IMR-90 (cell line): Measurements from ENCODE around the gene POU2F1. TPM values are rescaled to one million over a fixed set of nuclear protein-coding genes. Genes with fewer than 3 reads are reported as not detected.

ENCODE experiments used
- ATAC-seq: fragments of 200-7000 bp; cut with Tn5 transposase; 2 replicates; pipeline ENCODE4 v1.9.1; 2020; ENCODE audit warnings: low read depth, mild to moderate bottlenecking, moderate library complexity
- BruUV-seq: library from RNA; stranded (reverse); fragments of 400-500 nt; replicated peaks from 2 replicates; lab custom pipeline; 2021; lab: Mats Ljungman, UMichigan
- CTCF ChIA-PET: fragments of 300-600 bp; formaldehyde crosslinking; extraction: SDS; loops from one replicate; lab custom pipeline; 2021; ENCODE audit warnings: antibody characterized with exemption; lab: Yijun Ruan, JAX
- POLR2A ChIA-PET: fragments of 300-600 bp; sonication (Branson Sonifier 250); formaldehyde crosslinking; loops from one replicate; lab custom pipeline; 2022; ENCODE audit warnings: antibody characterized with exemption; ENCODE audit not compliant: unreplicated experiment; lab: Charles Lee
- DNase-seq: peaks from one replicate; pipeline ENCODE4 v3.0.0; 2013
- H2AFZ ChIP-seq: replicated peaks from 2 replicates; pipeline ENCODE3; 2013; ENCODE audit warnings: low read length, mild to moderate bottlenecking; ENCODE audit not compliant: poor library complexity
- H2AK5ac ChIP-seq: 2 replicates; pipeline ENCODE4 v1.6.1; 2013; ENCODE audit warnings: low read depth, low read length, inconsistent platforms
- H2AK9ac ChIP-seq: replicated peaks from 2 replicates; pipeline ENCODE3; 2013; ENCODE audit warnings: mild to moderate bottlenecking, low read depth, low read length, moderate library complexity; ENCODE audit not compliant: poor library complexity
- H2BK120ac ChIP-seq: 2 replicates; pipeline ENCODE4 v1.6.1; 2013; ENCODE audit warnings: low read depth, low read length, inconsistent platforms
- H2BK15ac ChIP-seq: 3 replicates; pipeline ENCODE4 v1.6.1; 2013; ENCODE audit warnings: low read depth, low read length, inconsistent platforms
- H2BK20ac ChIP-seq: 2 replicates; pipeline ENCODE4 v1.6.1; 2013; ENCODE audit warnings: low read depth, mild to moderate bottlenecking, inconsistent platforms, low read length, moderate library complexity
- H2BK5ac ChIP-seq: 2 replicates; pipeline ENCODE4 v1.6.1; 2013; ENCODE audit warnings: mild to moderate bottlenecking, low read depth, low read length, inconsistent platforms; ENCODE audit not compliant: poor library complexity, severe bottlenecking
- H3K14ac ChIP-seq: replicated peaks from 2 replicates; pipeline ENCODE4 v1.6.1; 2013; ENCODE audit warnings: low read depth, low read length, inconsistent platforms
- H3K18ac ChIP-seq: 2 replicates; pipeline ENCODE4 v1.6.1; 2013; ENCODE audit warnings: low read depth, low read length, control low read depth
- H3K23ac ChIP-seq: 2 replicates; pipeline ENCODE4 v1.6.1; 2013; ENCODE audit warnings: low read depth, low read length, inconsistent platforms
- H3K27ac ChIP-seq: 2 replicates; pipeline ENCODE4 v1.5.1; 2013; ENCODE audit warnings: mild to moderate bottlenecking, control low read depth, low read length; ENCODE audit not compliant: insufficient read depth
- H3K27me3 ChIP-seq: 2 replicates; pipeline ENCODE4 v1.6.1; 2013; ENCODE audit warnings: low read length; ENCODE audit not compliant: control insufficient read depth, insufficient read depth
- H3K36me3 ChIP-seq: 2 replicates; pipeline ENCODE4 v1.6.1; 2013; ENCODE audit warnings: low read length, mixed read lengths; ENCODE audit not compliant: control insufficient read depth, insufficient read depth
- H3K4ac ChIP-seq: 2 replicates; pipeline ENCODE4 v1.6.1; 2013; ENCODE audit warnings: low read depth, low read length, inconsistent platforms
- H3K4me1 ChIP-seq: 2 replicates; pipeline ENCODE4 v1.6.1; 2013; ENCODE audit warnings: low read length, mixed read lengths; ENCODE audit not compliant: control insufficient read depth, insufficient read depth
- H3K4me2 ChIP-seq: 2 replicates; pipeline ENCODE4 v1.6.1; 2013; ENCODE audit warnings: low read depth, mild to moderate bottlenecking, control low read depth, low read length, moderate library complexity
- H3K4me3 ChIP-seq: 2 replicates; pipeline ENCODE4 v1.5.1; 2013; ENCODE audit warnings: low read depth, mild to moderate bottlenecking, control low read depth, low read length, moderate library complexity; ENCODE audit not compliant: insufficient read depth
- H3K56ac ChIP-seq: 2 replicates; pipeline ENCODE4 v1.6.1; 2013; ENCODE audit warnings: low read length, inconsistent platforms; ENCODE audit not compliant: insufficient read depth; ENCODE audit errors: extremely low read depth
- H3K79me1 ChIP-seq, 2 experiments: 2 replicates each; pipeline ENCODE4 v1.6.1; 2013; ENCODE audit warnings: low read length in 2 of 2, inconsistent platforms in 1 of 2, low read depth in 1 of 2
- H3K9ac ChIP-seq: 2 replicates; pipeline ENCODE4 v1.6.1; 2013; ENCODE audit warnings: low read depth, low read length, control low read depth
- H3K9me1 ChIP-seq: 2 replicates; pipeline ENCODE4 v1.6.1; 2013; ENCODE audit warnings: low read length, inconsistent platforms; ENCODE audit not compliant: insufficient read depth
- H3K9me3 ChIP-seq: 2 replicates; pipeline ENCODE4 v1.6.1; 2013; ENCODE audit warnings: low read length; ENCODE audit not compliant: control insufficient read depth, insufficient read depth
- H4K20me1 ChIP-seq: 2 replicates; pipeline ENCODE4 v1.6.1; 2013; ENCODE audit warnings: low read length, inconsistent platforms; ENCODE audit not compliant: insufficient read depth
- H4K5ac ChIP-seq: 2 replicates; pipeline ENCODE4 v1.6.1; 2013; ENCODE audit warnings: mild to moderate bottlenecking, low read depth, low read length, control low read depth
- H4K8ac ChIP-seq, 2 experiments: 2 replicates each; pipeline ENCODE4 v1.6.1; 2013; ENCODE audit warnings: low read depth in 2 of 2, low read length in 2 of 2, control low read depth in 1 of 2, inconsistent platforms in 1 of 2
- H4K91ac ChIP-seq: 2 replicates; pipeline ENCODE4 v1.6.1; 2013; ENCODE audit warnings: low read depth, low read length, inconsistent platforms; ENCODE audit not compliant: insufficient read depth
- BHLHE40 ChIP-seq: fragments of 150-350 bp; IDR thresholded peaks from 2 replicates; pipeline ENCODE4 v1.6.1; 2016; ENCODE audit warnings: mild to moderate bottlenecking, low read depth, low read length
- MXI1 ChIP-seq: IDR thresholded peaks from 2 replicates; pipeline ENCODE4 v1.6.1; 2012; ENCODE audit warnings: low read depth, mild to moderate bottlenecking, low read length, moderate library complexity, borderline replicate concordance
- RFX5 ChIP-seq: IDR thresholded peaks from 2 replicates; pipeline ENCODE4 v1.8.0; 2012; ENCODE audit warnings: low read depth, mild to moderate bottlenecking, low read length, moderate library complexity
- dilution Hi-C: fragments of 300-500 bp; cut with HindIII; formaldehyde crosslinking; loops from one replicate; pipeline ENCODE4 v1.14.3; 2018; ENCODE audit warnings: low sequenced_read_pairs; ENCODE audit not compliant: unreplicated experiment
- in situ Hi-C: fragments of 300-500 bp; cut with MboI; formaldehyde crosslinking; loops from 3 replicates; pipeline ENCODE4 v1.14.3; 2019; ENCODE audit warnings: low sequenced_read_pairs, inconsistent platforms, mixed read lengths
- intact Hi-C: fragments of 100-400 bp; cut with micrococcal nuclease; formaldehyde crosslinking; loops from 2 replicates; pipeline ENCODE4 v1.10.0; 2022
- polyA plus RNA-seq, 3 experiments: library from polyadenylated mRNA; depleted of rRNA; stranded (reverse); fragments of >200 nt; gene quantifications; 2 replicates each; pipeline ENCODE4 v1.2.3, GENCODE V29; 2012; ENCODE audit warnings: low replicate concordance in 1 of 3
- total RNA-seq: library from RNA; depleted of rRNA; stranded (reverse); fragments of >200 nt; gene quantifications from 2 replicates; pipeline ENCODE4 v1.2.3, GENCODE V29; 2012
- TF ChIP-seq, protein P1 (sequence below): fragments of 150-350 bp; IDR thresholded peaks from 2 replicates; pipeline ENCODE4 v1.6.1; 2017; ENCODE audit warnings: mild to moderate bottlenecking, antibody characterized with exemption, low read length, low read depth

Gene POU2F1
- total and polyA plus RNA-seq, 2 of the 4 experiments (the other 2 are of a cell fraction): 1.2 to 3.4 TPM

DNA sequence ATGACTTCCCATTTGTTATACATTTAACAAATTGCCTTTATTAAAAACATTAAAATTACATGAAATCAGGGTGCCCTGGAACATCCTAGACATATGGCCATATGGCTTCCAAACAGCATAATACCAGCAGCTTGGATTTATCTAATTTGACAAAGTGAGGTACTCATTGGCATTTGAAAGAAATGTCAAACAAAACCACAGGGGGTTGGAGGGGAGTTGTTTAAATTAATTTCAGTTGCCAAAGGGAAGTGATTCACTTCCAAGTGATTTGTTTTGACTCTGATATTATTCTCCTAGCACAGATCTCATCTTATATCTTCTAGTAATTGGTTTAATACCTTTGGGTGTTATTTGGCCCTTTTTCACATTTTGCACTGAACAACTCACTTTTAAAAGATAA, 24.5 kb upstream of the POU2F1 start:
- in situ Hi-C loops: no loop called here

More for the DNA sequence above, 24.5 kb upstream of the POU2F1 start:
- no peak overlapping the region for H3K14ac ChIP-seq
- no peaks in the 10 kb centered on the region for H3K9me3 ChIP-seq
- ChIA-PET CTCF (interaction anchor here (0.6 to 1.5 kb wide), 2 partner anchors 24 to 347 kb away, joined by 3 to 5 read pairs; partner anchors contain the start of gene POU2F1), POLR2A (no interaction called here)
- H2AFZ ChIP-seq: no peak overlapping the region
- no peaks in the 10 kb centered on the region for H3K9me1 ChIP-seq
- H2BK5ac ChIP-seq: no peak overlapping the region
- no peak overlapping the region for H2AK5ac ChIP-seq
- H4K8ac ChIP-seq: no peak overlapping the region
- ATAC-seq: no peak
- no peak overlapping the region for H3K4me2 ChIP-seq
- no peak overlapping the region for H3K56ac ChIP-seq
- no peak overlapping the region for H2BK120ac ChIP-seq
- dilution Hi-C loops (no loop called here), intact Hi-C loops (no loop called here)
- H3K36me3 ChIP-seq: no peaks in the 10 kb centered on the region
- H3K4ac ChIP-seq: no peak overlapping the region
- no peak overlapping the region for H2BK15ac ChIP-seq
- DNase-seq: no peak
- H3K27me3 ChIP-seq: peaks cover 3% of the 10 kb centered on the region
- H2BK20ac ChIP-seq: no peak overlapping the region
- H3K79me1 ChIP-seq: no peaks in the 10 kb centered on the region
- H3K23ac ChIP-seq: no peak overlapping the region
- TF ChIP-seq BHLHE40: no peak
- TF ChIP-seq MXI1: no peak
- TF ChIP-seq RFX5: no peak
- TF ChIP-seq, protein P1, sequence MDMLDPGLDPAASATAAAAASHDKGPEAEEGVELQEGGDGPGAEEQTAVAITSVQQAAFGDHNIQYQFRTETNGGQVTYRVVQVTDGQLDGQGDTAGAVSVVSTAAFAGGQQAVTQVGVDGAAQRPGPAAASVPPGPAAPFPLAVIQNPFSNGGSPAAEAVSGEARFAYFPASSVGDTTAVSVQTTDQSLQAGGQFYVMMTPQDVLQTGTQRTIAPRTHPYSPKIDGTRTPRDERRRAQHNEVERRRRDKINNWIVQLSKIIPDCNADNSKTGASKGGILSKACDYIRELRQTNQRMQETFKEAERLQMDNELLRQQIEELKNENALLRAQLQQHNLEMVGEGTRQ: no peak
- H3K18ac ChIP-seq: no peak overlapping the region
- no peak overlapping the region for H4K5ac ChIP-seq
- H3K4me1 ChIP-seq: no peaks in the 10 kb centered on the region
- no peak overlapping the region for H4K91ac ChIP-seq
- no peak overlapping the region for H3K9ac ChIP-seq
- no peak overlapping the region for H3K4me3 ChIP-seq
- BruUV-seq: no TSS peak
- H4K20me1 ChIP-seq: no peaks in the 10 kb centered on the region
- H2AK9ac ChIP-seq: no peak overlapping the region
- H3K27ac ChIP-seq: no peak overlapping the region
